T-helper 1 cell (primary cell): ENCODE data around the gene PASK.
A peak's percentile ranks its signal among the peaks of the same experiment; 100 is the strongest.

Source experiments
- DNase-seq, 5 donors: peaks; one replicate each; pipeline ENCODE4 v3.0.0-alpha.2; 2012 to 2020

Gene PASK

GRCh38 chr2:241064008-241064801 is 85.1 kb downstream of the PASK start:
- DNase-seq = peak in 3 of 5 donors; percentile 24 to 42 (median 27)

- DNase-seq = no peak
Measured at GRCh38 chr2:241063587-241063986, 85.7 kb downstream of the PASK start.

- DNase-seq = peak in 1 of 5 donors; percentile 11
Measured at GRCh38 chr2:241063093-241063551, 86.2 kb downstream of the PASK start.

- no peak for DNase-seq
Measured at GRCh38 chr2:241062389-241063092, 86.7 kb downstream of the PASK start.

GRCh38 chr2:241061275-241061674 is 88.0 kb downstream of the PASK start:
- DNase-seq = no peak
